ENCODE measurements around the gene LRMDA.

The LRMDA gene

DNA sequence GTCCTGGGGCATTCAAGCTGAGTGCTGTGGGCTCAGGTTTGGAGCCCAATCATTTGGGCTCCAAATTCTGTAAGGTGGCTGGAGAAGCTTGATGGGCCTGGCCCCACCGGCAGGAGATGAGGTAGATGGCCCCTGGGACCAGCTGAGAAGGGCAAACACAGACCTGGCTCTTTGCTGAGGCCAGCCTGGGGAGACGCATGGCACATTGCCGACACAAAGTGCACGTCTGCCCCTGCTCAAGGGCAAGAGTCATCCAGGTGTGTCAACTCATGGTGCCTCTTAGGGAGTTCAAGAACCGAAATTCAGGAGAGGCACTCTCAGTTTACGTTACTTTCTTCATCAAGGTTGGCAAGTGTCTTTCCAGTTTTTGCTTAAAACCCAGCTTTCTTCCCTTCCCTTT, 227.5 kb downstream of the LRMDA start:
- Histone ChIP-seq H3K27me3 (ENCODE audit: control insufficient read depth, insufficient read depth, low read length) (no peaks in the 10 kb centered on the region), H3K9ac (ENCODE audit: low read length) (no peak overlapping the region), H3K4me3 (ENCODE audit: low read depth, low read length) (no peak overlapping the region), H3K27ac (ENCODE audit: low read depth, low read length) (no peak overlapping the region), H3K9me3 (ENCODE audit: control insufficient read depth, insufficient read depth, low read depth, low read length) (no peaks in the 10 kb centered on the region), H3K4me1 (ENCODE audit: control insufficient read depth, insufficient read depth, low read length) (0 out of 2 replicates have a peak, but pooled peaks cover 3% of the 10 kb centered on the region), H3K36me3 (ENCODE audit: control insufficient read depth, insufficient read depth, low read length) (no peaks in the 10 kb centered on the region)

DNA sequence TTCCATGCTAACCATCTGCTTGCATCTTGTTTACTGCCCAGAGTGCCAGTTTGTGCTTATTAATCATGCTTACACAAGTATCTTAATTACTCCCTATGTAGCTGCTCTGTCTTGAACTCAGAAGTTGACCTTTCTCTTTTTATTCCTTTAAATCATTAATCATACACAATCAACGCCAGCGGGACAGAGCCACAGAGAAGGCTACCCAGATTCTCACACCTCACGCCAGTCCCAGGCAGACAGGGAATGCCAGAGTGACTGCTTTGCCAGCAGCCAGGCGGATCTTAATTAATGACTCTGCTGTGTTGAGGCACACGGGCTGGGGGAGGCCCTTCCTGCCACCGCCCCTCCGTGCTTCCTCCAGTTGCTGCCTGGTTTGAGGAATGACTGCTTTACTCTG, 229.4 kb downstream of the LRMDA start:
- Histone ChIP-seq H3K9ac (ENCODE audit: low read length) (no peak overlapping the region), H3K27ac (ENCODE audit: low read depth, low read length) (no peak overlapping the region), H3K4me1 (ENCODE audit: control insufficient read depth, insufficient read depth, low read length) (0 out of 2 replicates have a peak, but pooled peaks cover 3% of the 10 kb centered on the region), H3K4me3 (ENCODE audit: low read depth, low read length) (no peak overlapping the region), H3K27me3 (ENCODE audit: control insufficient read depth, insufficient read depth, low read length) (no peaks in the 10 kb centered on the region), H3K9me3 (ENCODE audit: control insufficient read depth, insufficient read depth, low read depth, low read length) (no peaks in the 10 kb centered on the region), H3K36me3 (ENCODE audit: control insufficient read depth, insufficient read depth, low read length) (no peaks in the 10 kb centered on the region)

DNA sequence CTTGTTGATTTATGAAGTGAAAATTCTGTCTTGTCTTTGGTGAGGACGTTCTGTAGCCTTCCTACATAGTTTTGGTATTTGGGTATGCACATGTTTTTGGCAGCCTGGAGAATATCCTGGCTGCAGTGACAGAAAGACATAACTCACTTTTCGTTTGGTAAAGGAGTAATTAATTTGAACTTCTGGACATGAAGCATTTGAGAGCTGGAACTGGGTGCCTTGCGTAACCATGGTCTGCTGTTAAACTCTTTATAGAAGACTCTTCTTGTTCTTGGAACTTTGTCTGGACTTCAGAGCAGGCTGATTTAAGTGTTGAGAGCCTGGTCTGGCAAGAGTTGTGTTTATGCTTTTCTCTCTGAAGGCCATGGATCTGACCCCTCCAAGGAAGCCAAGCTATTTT, 231.3 kb downstream of the LRMDA start:
- Histone ChIP-seq H3K27me3 (ENCODE audit: control insufficient read depth, insufficient read depth, low read length) (no peaks in the 10 kb centered on the region), H3K27ac (ENCODE audit: low read depth, low read length) (no peak overlapping the region), H3K9ac (ENCODE audit: low read length) (no peak overlapping the region)

DNA sequence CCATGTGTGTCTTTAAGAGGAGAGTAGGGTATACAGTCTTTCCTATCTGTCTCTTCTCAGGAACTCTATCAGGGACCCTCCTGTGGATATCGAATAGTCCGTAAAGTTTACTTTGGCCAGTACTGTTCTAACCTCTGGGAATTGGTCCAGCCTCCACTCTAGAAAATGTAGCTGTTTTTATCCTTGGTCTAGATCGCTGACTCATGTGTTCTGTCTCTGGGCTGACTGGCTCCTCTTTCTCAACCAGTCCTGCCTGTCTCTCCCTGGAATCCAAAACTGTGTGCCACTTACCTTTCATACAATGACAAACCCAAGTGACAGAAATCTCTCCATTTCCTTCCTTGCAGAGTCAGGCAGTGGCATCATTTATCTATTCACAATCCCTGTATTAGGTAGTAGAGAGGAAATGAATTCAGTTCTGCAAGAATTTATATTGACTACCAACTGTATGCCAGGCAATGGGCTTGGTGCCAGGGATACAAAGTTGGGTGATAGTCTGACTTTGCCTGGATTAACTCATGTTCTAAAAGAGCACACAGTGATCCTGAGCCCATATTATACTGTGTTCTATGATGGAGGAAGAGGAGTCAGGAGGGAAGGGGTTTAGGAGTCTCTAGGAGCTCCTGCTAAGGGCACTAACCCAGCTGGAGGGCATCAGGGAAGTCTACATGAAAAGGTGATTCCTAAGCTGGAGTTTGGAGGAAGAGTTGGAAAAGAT, 232.7 kb downstream of the LRMDA start:
- no peaks in the 10 kb centered on the region for H3K36me3 ChIP-seq (ENCODE audit: control insufficient read depth, insufficient read depth, low read length)
- no peak overlapping the region for H3K9ac ChIP-seq (ENCODE audit: low read length)
- no peaks in the 10 kb centered on the region for H3K9me3 ChIP-seq (ENCODE audit: control insufficient read depth, insufficient read depth, low read depth, low read length)
- H3K27me3 ChIP-seq (ENCODE audit: control insufficient read depth, insufficient read depth, low read length) = no peaks in the 10 kb centered on the region
- no peak overlapping the region for H3K4me3 ChIP-seq (ENCODE audit: low read depth, low read length)
- H3K4me1 ChIP-seq (ENCODE audit: control insufficient read depth, insufficient read depth, low read length) = 0 out of 2 replicates have a peak, but pooled peaks cover 3% of the 10 kb centered on the region
- H3K27ac ChIP-seq (ENCODE audit: low read depth, low read length) = no peak overlapping the region

More for the DNA sequence above, 231.3 kb downstream of the LRMDA start:
- Histone ChIP-seq H3K9me3 (ENCODE audit: control insufficient read depth, insufficient read depth, low read depth, low read length) (no peaks in the 10 kb centered on the region), H3K4me3 (ENCODE audit: low read depth, low read length) (no peak overlapping the region), H3K36me3 (ENCODE audit: control insufficient read depth, insufficient read depth, low read length) (no peaks in the 10 kb centered on the region), H3K4me1 (ENCODE audit: control insufficient read depth, insufficient read depth, low read length) (0 out of 2 replicates have a peak, but pooled peaks cover 3% of the 10 kb centered on the region)

DNA sequence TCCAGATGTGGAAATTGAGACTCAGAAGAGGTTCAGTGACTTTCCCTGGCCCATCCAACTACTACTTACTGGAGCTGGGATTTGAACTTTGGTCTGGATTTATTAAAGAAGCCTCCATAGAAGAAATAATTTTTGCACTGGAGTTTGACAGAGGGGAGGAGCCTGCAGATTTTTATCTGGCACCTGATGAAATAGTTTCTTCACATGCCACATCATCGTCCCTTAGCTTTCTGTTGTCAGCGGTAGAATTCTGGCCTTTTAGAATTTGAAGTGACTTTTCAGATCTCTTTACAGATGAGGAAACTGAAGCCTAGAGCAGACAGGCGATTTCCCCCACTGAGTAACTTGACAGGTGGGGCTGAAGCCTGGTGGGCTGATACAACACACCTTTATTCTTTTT, 233.5 kb downstream of the LRMDA start:
- H3K9me3 ChIP-seq (ENCODE audit: control insufficient read depth, insufficient read depth, low read depth, low read length) = no peaks in the 10 kb centered on the region
- 0 out of 2 replicates have a peak, but pooled peaks cover 3% of the 10 kb centered on the region for H3K4me1 ChIP-seq (ENCODE audit: control insufficient read depth, insufficient read depth, low read length)
- H3K4me3 ChIP-seq (ENCODE audit: low read depth, low read length) = no peak overlapping the region
- no peaks in the 10 kb centered on the region for H3K27me3 ChIP-seq (ENCODE audit: control insufficient read depth, insufficient read depth, low read length)
- no peak overlapping the region for H3K9ac ChIP-seq (ENCODE audit: low read length)
- no peaks in the 10 kb centered on the region for H3K36me3 ChIP-seq (ENCODE audit: control insufficient read depth, insufficient read depth, low read length)
- no peak overlapping the region for H3K27ac ChIP-seq (ENCODE audit: low read depth, low read length)

DNA sequence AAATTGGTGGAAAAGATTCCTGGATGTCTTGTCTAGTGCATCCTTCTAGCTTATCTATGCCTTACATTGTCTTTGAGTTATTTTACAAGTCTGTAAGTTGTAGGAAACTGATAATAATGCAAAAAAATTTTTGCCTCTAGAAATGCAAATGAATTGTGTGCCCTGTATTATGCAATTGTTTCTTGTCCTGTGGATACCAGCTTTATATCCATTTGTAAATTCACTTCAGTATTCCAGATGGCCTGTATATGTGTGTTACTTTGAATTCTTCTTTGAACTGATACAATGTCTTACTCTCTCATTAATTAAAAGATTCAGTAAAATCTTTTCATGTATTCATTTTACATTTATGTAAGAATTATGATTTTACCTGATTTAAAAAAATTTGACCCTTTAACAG, 234.3 kb downstream of the LRMDA start:
- no peaks in the 10 kb centered on the region for H3K36me3 ChIP-seq (ENCODE audit: control insufficient read depth, insufficient read depth, low read length)
- H3K9me3 ChIP-seq (ENCODE audit: control insufficient read depth, insufficient read depth, low read depth, low read length) = no peaks in the 10 kb centered on the region; the same call in 1 of the 2 replicates
- no peak overlapping the region for H3K4me3 ChIP-seq (ENCODE audit: low read depth, low read length)
- 0 out of 2 replicates have a peak, but pooled peaks cover 3% of the 10 kb centered on the region for H3K4me1 ChIP-seq (ENCODE audit: control insufficient read depth, insufficient read depth, low read length)
- H3K27me3 ChIP-seq (ENCODE audit: control insufficient read depth, insufficient read depth, low read length) = no peaks in the 10 kb centered on the region
- H3K9ac ChIP-seq (ENCODE audit: low read length) = no peak overlapping the region
- H3K27ac ChIP-seq (ENCODE audit: low read depth, low read length) = no peak overlapping the region

DNA sequence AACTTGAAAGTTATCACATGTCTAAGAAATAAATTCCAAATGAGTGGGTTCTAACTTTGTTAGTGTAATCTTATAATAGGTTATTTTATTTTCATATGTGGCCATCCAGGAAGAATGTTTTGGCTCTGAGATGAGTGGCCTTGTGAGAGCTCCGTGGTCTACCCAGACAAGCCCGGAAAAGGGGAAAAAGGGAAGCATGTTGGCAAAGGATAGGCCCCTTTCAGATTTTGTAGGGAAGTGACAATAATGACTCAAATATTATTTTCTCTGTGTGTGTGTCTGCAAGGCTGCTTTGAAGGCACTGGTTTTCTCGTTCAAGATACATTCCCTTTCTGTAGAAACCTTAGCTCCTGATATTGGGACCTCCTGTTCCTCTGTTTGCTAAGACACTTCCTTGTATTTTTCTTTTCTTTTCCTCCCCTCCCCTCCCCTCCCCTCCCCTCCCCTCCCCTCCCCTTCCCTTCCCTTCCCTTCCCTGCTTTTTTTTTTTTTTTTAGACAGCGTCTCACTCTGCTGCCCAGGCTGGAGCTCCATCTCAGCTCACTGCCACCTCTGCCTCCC, 240.8 kb downstream of the LRMDA start:
- no peak overlapping the region for H3K27ac ChIP-seq (ENCODE audit: low read depth, low read length)
- no peak overlapping the region for H3K9ac ChIP-seq (ENCODE audit: low read length)
- H3K9me3 ChIP-seq (ENCODE audit: control insufficient read depth, insufficient read depth, low read depth, low read length) = no peaks in the 10 kb centered on the region; the same call in 1 of the 2 replicates
- H3K4me1 ChIP-seq (ENCODE audit: control insufficient read depth, insufficient read depth, low read length) = no peaks in the 10 kb centered on the region
- no peak overlapping the region for H3K4me3 ChIP-seq (ENCODE audit: low read depth, low read length)
- H3K27me3 ChIP-seq (ENCODE audit: control insufficient read depth, insufficient read depth, low read length) = no peaks in the 10 kb centered on the region
- no peaks in the 10 kb centered on the region for H3K36me3 ChIP-seq (ENCODE audit: control insufficient read depth, insufficient read depth, low read length)

DNA sequence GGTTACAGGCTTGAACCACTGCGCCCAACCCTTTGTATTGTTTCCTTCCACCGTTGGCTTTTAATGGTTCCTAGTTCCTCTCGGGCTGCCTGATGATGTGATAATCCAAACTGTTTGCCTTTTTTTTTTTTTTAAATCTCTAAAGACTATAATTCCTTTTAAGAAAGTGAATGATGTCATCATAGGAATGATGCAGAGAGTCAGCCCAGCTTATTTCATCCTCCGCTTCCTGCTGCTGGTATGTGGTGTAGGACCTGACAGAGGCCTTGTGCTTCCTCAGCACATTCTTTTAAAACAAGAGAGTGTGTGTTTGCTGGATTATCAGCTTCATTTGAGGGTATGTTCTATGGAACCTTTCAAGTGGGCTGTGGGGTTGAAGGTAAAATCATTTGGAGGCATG, 241.4 kb downstream of the LRMDA start:
- no peaks in the 10 kb centered on the region for H3K27me3 ChIP-seq (ENCODE audit: control insufficient read depth, insufficient read depth, low read length)
- no peaks in the 10 kb centered on the region for H3K36me3 ChIP-seq (ENCODE audit: control insufficient read depth, insufficient read depth, low read length)
- H3K9me3 ChIP-seq (ENCODE audit: control insufficient read depth, insufficient read depth, low read depth, low read length) = no peaks in the 10 kb centered on the region; the same call in 1 of the 2 replicates
- H3K4me1 ChIP-seq (ENCODE audit: control insufficient read depth, insufficient read depth, low read length) = no peaks in the 10 kb centered on the region
- no peak overlapping the region for H3K4me3 ChIP-seq (ENCODE audit: low read depth, low read length)
- H3K9ac ChIP-seq (ENCODE audit: low read length) = no peak overlapping the region
- no peak overlapping the region for H3K27ac ChIP-seq (ENCODE audit: low read depth, low read length)

DNA sequence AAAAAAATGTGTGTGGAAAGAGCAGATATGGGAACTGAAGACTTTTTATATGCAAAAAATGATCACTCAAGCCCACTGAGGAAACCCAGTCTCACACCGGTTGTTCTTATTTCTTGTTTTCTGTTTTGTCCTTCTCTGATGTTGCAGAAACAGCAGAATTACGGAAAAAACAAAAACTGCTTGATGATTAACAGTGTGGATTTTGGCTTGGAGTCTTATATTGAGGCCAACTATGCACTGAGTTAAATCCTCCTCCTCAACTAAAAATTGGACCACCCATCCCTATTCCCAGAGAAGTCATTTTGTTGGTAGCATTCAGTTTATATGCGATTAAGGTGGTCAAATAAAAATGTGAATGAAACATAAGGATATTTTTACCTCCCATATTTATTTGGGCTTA, 246.1 kb downstream of the LRMDA start:
- Histone ChIP-seq H3K9me3 (ENCODE audit: control insufficient read depth, insufficient read depth, low read depth, low read length) (no peaks in the 10 kb centered on the region), H3K27me3 (ENCODE audit: control insufficient read depth, insufficient read depth, low read length) (no peaks in the 10 kb centered on the region), H3K4me3 (ENCODE audit: low read depth, low read length) (no peak overlapping the region), H3K4me1 (ENCODE audit: control insufficient read depth, insufficient read depth, low read length) (no peaks in the 10 kb centered on the region), H3K9ac (ENCODE audit: low read length) (no peak overlapping the region), H3K27ac (ENCODE audit: low read depth, low read length) (no peak overlapping the region), H3K36me3 (ENCODE audit: control insufficient read depth, insufficient read depth, low read length) (no peaks in the 10 kb centered on the region)

DNA sequence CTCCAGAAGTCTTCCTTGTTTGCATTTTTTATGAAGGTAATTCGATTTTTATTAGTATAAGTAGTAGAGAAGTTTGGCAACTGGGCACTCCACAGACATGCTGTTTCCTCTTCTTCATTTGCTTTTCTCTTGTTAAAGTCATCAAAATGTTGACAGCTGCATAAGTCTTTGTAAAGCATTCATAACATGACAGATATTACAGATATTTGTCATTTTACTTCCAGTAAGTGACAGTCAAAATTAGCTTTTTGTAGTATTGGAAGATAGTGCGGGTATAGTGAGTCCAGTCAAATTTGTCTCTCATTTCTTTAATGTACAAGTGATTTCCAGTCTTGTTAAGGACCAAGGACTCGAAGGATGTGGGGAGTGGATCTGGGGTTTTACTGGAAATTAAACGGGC, 247.1 kb downstream of the LRMDA start:
- Histone ChIP-seq H3K27me3 (ENCODE audit: control insufficient read depth, insufficient read depth, low read length) (no peaks in the 10 kb centered on the region), H3K9ac (ENCODE audit: low read length) (no peak overlapping the region), H3K27ac (ENCODE audit: low read depth, low read length) (no peak overlapping the region), H3K4me3 (ENCODE audit: low read depth, low read length) (no peak overlapping the region), H3K4me1 (ENCODE audit: control insufficient read depth, insufficient read depth, low read length) (no peaks in the 10 kb centered on the region), H3K9me3 (ENCODE audit: control insufficient read depth, insufficient read depth, low read depth, low read length) (no peaks in the 10 kb centered on the region), H3K36me3 (ENCODE audit: control insufficient read depth, insufficient read depth, low read length) (no peaks in the 10 kb centered on the region)

DNA sequence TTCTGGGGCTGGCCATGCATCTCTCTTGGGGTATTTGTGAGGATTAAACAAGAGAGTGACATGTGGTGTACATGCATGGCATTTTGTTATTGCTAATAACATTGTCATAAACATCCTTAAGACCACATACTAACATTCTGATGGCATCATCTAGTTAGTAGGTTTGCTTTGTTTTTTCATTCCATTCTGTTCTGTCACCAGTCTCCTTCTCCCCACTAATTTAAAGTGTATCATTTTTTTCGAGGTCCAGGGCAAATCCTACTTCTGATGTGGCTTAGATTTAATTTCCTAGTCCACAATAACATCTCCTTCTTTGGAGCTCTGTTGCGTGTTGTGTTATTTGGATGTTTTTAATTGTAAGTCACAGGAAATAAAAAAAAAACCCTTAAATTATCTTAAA, 248.1 kb downstream of the LRMDA start:
- Histone ChIP-seq H3K27ac (ENCODE audit: low read depth, low read length) (no peak overlapping the region), H3K36me3 (ENCODE audit: control insufficient read depth, insufficient read depth, low read length) (no peaks in the 10 kb centered on the region), H3K27me3 (ENCODE audit: control insufficient read depth, insufficient read depth, low read length) (no peaks in the 10 kb centered on the region), H3K9me3 (ENCODE audit: control insufficient read depth, insufficient read depth, low read depth, low read length) (no peaks in the 10 kb centered on the region), H3K4me1 (ENCODE audit: control insufficient read depth, insufficient read depth, low read length) (no peaks in the 10 kb centered on the region), H3K9ac (ENCODE audit: low read length) (no peak overlapping the region), H3K4me3 (ENCODE audit: low read depth, low read length) (no peak overlapping the region)

Data from HUES6 (cell line).